GM12801 (cell line): ENCODE measurements around the gene AMZ2.
A peak's percentile ranks its signal among the peaks of the same experiment; 100 is the strongest.

Experiments used
- TF ChIP-seq, protein P1 (sequence below): IDR thresholded peaks from one replicate; pipeline ENCODE4 v1.5.1; 2011; ENCODE audit warnings: control low read depth; ENCODE audit not compliant: insufficient read length; ENCODE audit errors: extremely low read depth

Gene AMZ2, protein sequence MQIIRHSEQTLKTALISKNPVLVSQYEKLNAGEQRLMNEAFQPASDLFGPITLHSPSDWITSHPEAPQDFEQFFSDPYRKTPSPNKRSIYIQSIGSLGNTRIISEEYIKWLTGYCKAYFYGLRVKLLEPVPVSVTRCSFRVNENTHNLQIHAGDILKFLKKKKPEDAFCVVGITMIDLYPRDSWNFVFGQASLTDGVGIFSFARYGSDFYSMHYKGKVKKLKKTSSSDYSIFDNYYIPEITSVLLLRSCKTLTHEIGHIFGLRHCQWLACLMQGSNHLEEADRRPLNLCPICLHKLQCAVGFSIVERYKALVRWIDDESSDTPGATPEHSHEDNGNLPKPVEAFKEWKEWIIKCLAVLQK

DNA sequence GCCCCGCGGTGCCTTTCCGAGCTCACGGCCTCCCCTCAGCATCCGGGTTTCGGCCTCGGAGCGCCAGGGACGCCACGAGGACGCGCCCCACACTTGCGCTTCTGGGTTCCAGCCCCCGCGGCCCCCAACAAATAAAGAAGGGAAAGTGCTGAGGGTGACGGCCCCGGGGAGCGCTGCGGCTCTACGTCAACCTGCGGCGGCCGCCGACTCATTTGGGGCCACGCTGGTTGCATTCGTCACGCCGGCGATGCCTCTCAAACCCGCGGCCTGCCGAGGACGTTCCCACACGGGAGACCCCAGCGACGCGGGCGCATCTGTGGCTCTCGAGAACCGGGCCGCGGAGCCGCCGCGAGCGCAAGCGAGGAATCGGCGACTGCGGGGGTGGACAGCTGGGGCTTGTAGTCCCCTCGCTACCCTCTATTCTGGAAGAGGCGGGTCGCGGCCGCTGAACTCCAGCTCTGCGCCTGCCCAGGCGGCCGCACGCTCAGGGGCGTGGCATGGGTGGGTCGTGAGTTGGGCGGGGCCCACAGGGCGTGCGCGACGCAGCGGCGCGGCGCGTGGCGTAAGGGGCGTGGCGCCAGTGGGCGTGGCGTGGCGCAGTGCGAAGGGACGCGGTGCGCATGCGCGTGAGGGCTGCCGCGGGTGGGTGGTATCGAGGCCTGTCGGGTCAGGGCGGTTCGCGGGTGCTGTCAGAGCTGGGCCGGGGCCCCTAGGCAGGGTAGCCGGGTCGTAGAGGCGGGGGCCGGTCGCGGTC lies at the start of gene AMZ2:
Gene AMZ2 (plus strand): TSS at position 599 of the 754 bp plus-strand sequence. CDS start 2,145 bp downstream, outside the sequence.
- TF ChIP-seq, protein P1, sequence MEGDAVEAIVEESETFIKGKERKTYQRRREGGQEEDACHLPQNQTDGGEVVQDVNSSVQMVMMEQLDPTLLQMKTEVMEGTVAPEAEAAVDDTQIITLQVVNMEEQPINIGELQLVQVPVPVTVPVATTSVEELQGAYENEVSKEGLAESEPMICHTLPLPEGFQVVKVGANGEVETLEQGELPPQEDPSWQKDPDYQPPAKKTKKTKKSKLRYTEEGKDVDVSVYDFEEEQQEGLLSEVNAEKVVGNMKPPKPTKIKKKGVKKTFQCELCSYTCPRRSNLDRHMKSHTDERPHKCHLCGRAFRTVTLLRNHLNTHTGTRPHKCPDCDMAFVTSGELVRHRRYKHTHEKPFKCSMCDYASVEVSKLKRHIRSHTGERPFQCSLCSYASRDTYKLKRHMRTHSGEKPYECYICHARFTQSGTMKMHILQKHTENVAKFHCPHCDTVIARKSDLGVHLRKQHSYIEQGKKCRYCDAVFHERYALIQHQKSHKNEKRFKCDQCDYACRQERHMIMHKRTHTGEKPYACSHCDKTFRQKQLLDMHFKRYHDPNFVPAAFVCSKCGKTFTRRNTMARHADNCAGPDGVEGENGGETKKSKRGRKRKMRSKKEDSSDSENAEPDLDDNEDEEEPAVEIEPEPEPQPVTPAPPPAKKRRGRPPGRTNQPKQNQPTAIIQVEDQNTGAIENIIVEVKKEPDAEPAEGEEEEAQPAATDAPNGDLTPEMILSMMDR = no peak

DNA sequence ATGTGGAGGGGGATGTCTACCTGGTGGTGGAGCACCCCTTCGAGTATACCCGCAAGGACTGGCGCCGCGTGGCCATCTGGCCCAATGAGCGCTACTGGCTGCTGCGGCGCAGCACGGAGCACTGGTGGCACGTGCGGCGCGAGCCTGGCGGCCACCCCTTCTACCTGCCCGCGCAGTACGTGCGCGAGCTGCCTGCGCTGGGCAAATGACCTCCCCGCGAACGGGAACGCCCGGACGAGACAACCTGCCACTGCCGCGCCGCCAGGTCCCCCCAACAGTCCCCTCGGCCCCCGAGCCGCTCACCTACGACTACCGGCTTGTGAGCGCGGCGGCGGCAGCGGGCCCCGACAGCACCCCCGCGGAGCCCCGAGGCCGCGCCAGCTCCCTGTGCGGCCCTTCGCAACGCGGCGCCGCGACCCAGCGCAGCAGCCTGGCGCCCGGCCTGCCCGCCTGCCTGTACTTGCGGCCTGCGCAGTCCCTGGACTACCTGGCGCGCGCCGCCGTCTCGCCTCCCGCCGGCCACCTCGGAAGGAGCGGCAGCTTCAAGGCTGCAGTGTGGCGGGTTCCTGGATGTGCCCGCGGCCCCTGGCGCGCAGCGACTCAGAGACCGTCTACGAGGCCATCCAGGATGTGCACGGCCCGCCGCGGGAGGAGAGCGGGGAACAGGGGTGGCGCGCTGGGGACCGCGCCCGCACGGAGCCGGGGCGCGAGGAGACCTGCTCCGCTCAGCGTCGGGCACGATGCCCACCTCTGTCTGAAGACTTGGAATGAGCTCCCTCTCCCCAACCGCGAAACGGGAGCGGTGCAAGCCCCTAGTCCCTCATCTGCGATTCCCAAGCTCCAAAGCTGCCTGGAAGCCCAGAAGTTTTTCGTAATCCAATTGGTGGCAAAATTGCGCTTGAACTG lies 48.7 kb upstream of the AMZ2 start:
- TF ChIP-seq, protein P1 = no peak

DNA sequence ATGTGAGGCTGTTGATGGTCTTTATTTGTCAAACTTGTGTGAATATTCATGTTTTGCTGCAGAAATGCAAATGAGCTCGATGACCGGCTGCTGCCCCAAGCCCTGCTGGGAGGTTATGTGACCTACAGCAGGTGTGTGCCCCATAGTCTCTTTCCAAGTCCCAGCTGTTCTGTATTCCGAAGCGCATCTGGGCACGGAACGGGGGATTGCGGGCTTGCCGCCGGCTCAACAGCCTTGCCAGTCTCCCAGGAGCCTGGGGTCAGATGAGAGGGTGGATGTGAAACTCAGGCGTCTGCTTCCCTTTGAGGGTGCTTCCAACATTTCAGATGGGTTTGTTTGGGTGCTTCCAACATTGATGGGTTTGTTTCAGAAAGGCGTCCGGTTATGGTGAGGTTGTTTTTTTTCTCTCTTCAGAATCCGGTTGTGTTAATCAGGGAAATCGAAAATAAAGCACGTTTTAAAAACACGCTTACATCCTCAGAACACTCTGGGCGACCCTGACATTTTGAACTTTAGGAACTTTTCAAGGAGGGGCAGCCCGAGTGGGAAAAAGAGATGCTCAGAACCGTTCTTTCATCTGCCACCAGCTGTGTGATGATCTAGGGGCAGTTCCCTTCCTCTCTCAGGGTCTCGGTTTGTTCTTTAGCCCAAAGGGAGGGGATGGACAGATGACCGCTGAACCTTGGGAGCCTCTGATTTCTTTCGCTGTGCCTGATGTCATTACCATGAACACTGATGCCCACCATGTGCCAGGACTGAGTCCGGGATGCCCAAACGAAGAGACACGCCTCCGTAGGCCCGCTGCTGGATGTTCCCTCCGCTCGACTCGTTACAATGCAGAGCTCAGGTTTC lies 47.8 kb upstream of the AMZ2 start:
- TF ChIP-seq, protein P1 = no peak

DNA sequence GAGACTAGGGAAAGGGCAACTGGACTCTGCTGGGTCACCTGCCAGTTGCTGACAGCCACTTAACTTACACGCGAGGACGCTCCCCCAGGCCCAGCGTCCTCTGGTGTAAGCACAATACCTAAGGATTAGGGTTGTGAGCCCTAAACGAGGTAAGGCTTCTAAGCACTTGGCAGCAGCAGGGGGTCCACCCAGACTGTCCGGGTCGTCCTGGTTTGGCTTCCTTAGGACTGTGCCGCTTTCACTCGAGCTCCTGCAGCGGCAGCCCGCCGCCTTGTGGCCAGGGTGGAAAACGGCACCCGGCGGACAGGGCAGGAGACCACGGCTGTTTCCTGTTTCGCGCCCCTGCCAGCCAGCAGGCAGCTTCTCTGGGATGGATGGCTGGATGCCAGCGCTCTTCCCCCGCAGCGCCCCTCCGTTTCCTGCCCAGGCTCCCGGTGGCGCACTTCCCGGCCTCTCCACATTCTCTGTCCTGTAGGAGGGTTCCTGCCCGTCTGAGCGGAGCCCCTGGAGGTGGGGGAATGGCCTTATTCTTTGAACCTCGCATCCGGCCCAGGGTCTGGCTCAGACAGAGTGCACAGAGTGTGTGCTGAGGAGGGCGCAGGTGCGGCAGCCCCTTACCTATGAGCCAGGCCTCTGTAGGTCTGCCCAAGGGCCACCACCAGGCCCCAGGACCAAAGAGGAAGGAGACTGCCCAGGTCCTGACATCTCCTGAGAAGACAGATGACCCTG lies 47.0 kb upstream of the AMZ2 start:
- TF ChIP-seq, protein P1 = peak; percentile 17

DNA sequence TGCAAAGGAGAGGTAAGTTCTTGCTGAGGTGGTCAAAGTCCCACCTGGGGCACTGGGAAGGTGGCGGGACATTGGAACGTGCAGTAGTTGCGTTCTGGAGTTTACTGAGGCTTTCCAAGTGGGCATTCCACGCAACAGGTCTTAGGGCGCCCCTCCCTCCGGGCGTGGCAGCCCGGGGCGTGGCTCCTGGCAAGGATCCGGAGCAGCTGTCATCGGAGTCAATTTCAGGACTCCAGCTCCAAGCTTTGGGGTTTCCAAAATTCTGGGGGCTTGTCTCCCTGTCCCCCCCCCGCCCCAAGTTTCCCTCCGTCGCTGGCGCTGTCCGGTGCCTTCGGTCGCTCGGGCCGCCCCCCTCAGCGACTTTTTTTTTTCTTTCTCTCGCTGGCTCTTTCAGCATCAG lies 43.1 kb upstream of the AMZ2 start:
- TF ChIP-seq, protein P1 = no peak

DNA sequence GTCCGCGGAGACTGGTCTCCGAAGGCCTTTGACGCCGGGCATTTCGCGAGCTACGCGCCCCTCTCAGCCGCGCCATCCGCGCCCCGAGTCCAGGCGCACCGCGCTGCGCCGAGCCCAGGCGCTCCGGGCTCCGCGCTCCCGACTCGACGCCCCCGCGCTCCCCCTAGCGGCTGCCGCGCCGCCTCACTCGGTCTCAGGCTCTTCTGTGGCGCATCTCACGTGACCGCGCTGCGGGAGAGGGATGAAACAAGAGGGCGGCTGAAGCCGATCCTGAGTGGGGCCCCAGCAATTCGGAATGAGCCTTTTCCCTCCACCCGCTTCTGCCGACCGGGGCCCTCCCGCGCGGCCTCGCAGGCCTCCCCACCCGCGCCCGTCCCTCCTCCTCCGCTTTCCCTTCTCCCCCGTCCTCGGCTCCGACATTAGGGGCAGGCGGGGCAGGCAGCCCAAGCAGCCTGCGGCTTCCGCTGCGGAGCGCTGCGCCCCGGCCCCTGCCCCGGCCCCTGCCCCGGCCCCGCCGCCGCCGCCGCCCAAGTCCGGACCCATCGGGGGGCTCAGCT lies 42.5 kb upstream of the AMZ2 start:
- TF ChIP-seq, protein P1 = no peak
